Type B pancreatic cell (in vitro differentiated cells): ENCODE results near the gene PTPRO. TPM values are rescaled to one million over a fixed set of nuclear protein-coding genes. Genes with fewer than 3 reads are reported as not detected.

Experiments
- DNase-seq: peaks from one replicate; pipeline ENCODE4 v3.0.0; 2021; ENCODE audit warnings: mixed read lengths; ENCODE audit not compliant: unreplicated experiment; ENCODE audit errors: extremely low spot score
- H3K27ac Mint-ChIP-seq: 2 replicates; pipeline ENCODE4 v1.8.0; 2021; ENCODE audit warnings: mild to moderate bottlenecking, mixed read lengths
- H3K27me3 Mint-ChIP-seq: 2 replicates; pipeline ENCODE4 v1.8.0; 2021; ENCODE audit warnings: mixed read lengths
- H3K36me3 Mint-ChIP-seq: 2 replicates; pipeline ENCODE4 v1.8.0; 2021; ENCODE audit warnings: mixed read lengths
- H3K4me1 Mint-ChIP-seq: one replicate; pipeline ENCODE4 v1.8.0; 2021; ENCODE audit warnings: mixed read lengths; ENCODE audit not compliant: unreplicated experiment
- H3K4me3 Mint-ChIP-seq: 2 replicates; pipeline ENCODE4 v1.8.0; 2021; ENCODE audit warnings: mild to moderate bottlenecking, mixed read lengths
- H3K9me3 Mint-ChIP-seq: 2 replicates; pipeline ENCODE4 v1.8.0; 2021; ENCODE audit warnings: mixed read lengths
- CTCF ChIP-seq: fragments of 200-600 bp; sonication (generic); conservative IDR thresholded peaks from 2 replicates; pipeline ENCODE4 v1.5.0; 2021; ENCODE audit warnings: antibody characterized with exemption, mild to moderate bottlenecking
- total RNA-seq: library from RNA; stranded (reverse); gene quantifications from 2 replicates; pipeline ENCODE4 v1.2.1, GENCODE V29; 2021; ENCODE audit warnings: low replicate concordance

PTPRO gene
- total RNA-seq, 1 donor from 2014 or later = 7.8 TPM

GRCh38 chr12:15280930-15281329 is 41.4 kb upstream of the PTPRO start:
- TF ChIP-seq CTCF = no peak
- H3K27ac Mint-ChIP-seq = no peak overlapping the region
- H3K4me1 Mint-ChIP-seq = peaks cover 4% of the 10 kb centered on the region
- H3K9me3 Mint-ChIP-seq = peaks cover 4% of the 10 kb centered on the region
- peaks cover 11% of the 10 kb centered on the region for H3K27me3 Mint-ChIP-seq
- no peak overlapping the region for H3K4me3 Mint-ChIP-seq
- peaks cover 4% of the 10 kb centered on the region for H3K36me3 Mint-ChIP-seq
- no peak for DNase-seq

DNA sequence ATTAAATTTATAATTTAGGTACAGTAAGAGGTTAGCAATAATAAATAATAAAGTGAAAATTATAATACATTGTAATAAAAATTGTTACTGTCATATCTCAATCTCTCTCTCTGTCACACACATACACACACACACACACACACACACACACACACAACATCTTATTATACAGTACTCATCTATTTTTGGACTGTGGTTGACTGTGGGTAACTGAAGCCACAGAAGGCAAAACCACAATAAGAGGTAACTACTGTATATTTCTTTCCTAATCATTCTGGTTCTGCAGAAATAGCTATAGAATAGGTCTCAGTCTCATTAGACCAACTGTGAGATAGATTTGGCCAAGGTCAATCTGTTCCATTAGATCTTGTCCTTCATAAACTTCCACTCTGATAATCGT is 33.1 kb upstream of the PTPRO start:
- H3K4me3 Mint-ChIP-seq = no peak overlapping the region
- H3K9me3 Mint-ChIP-seq = no peaks in the 10 kb centered on the region
- no peak for DNase-seq
- no peaks in the 10 kb centered on the region for H3K4me1 Mint-ChIP-seq
- H3K36me3 Mint-ChIP-seq = peaks cover 7% of the 10 kb centered on the region
- H3K27ac Mint-ChIP-seq = no peak overlapping the region
- H3K27me3 Mint-ChIP-seq = peaks cover 5% of the 10 kb centered on the region
- TF ChIP-seq CTCF = no peak

- Mint-ChIP-seq H3K27ac (no peak overlapping the region), H3K27me3 (peaks cover 7% of the 10 kb centered on the region), H3K36me3 (peaks cover 5% of the 10 kb centered on the region), H3K4me3 (no peak overlapping the region), H3K9me3 (no peaks in the 10 kb centered on the region), H3K4me1 (no peaks in the 10 kb centered on the region)
- DNase-seq = no peak
- no peak for TF ChIP-seq CTCF
These were observed 28.6 kb upstream of the PTPRO start for GRCh38 chr12:15293731-15294130.

GRCh38 chr12:15299947-15300346 is 22.4 kb upstream of the PTPRO start:
- no peak overlapping the region for H3K27ac Mint-ChIP-seq
- peaks cover 5% of the 10 kb centered on the region for H3K9me3 Mint-ChIP-seq

GRCh38 chr12:15304296-15304695 is 18.0 kb upstream of the PTPRO start:
- TF ChIP-seq CTCF = no peak
- no peak for DNase-seq
- peaks cover 20% of the 10 kb centered on the region for H3K27me3 Mint-ChIP-seq
- H3K4me3 Mint-ChIP-seq = no peak overlapping the region
- H3K9me3 Mint-ChIP-seq = peaks cover 5% of the 10 kb centered on the region
- H3K36me3 Mint-ChIP-seq = peaks cover 4% of the 10 kb centered on the region
- H3K27ac Mint-ChIP-seq = no peak overlapping the region
- no peaks in the 10 kb centered on the region for H3K4me1 Mint-ChIP-seq

More at GRCh38 chr12:15299947-15300346, 22.4 kb upstream of the PTPRO start:
- no peak for TF ChIP-seq CTCF
- no peaks in the 10 kb centered on the region for H3K4me1 Mint-ChIP-seq
- no peak for DNase-seq
- H3K4me3 Mint-ChIP-seq = no peak overlapping the region
- peaks cover 15% of the 10 kb centered on the region for H3K27me3 Mint-ChIP-seq
- peaks cover 8% of the 10 kb centered on the region for H3K36me3 Mint-ChIP-seq

DNA sequence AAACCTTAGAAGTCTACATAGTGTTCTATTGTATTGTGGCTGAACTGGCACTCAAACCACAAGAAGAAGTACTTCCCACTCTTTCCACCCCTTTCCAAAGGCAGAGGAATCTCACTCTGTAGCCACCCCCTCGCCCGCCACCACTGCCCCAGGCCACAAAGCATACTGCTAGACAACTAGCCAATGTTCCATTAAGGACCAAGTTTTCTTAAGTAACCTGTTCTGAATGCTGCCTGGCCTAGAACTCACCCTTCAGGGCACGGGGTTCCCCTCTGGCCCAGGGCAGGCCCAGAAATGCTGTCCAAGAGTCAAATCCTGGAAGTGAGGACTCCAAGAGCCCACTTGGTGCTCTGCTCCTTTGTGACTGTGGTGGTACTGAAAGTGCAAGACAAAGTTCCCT is 15.7 kb upstream of the PTPRO start:
- peaks cover 32% of the 10 kb centered on the region for H3K27me3 Mint-ChIP-seq
- H3K27ac Mint-ChIP-seq = no peak overlapping the region
- H3K4me3 Mint-ChIP-seq = no peak overlapping the region
- peaks cover 4% of the 10 kb centered on the region for H3K36me3 Mint-ChIP-seq
- no peak for DNase-seq
- TF ChIP-seq CTCF = no peak
- no peaks in the 10 kb centered on the region for H3K4me1 Mint-ChIP-seq
- H3K9me3 Mint-ChIP-seq = peaks cover 5% of the 10 kb centered on the region
